Omental fat pad (tissue), 4 donors: ENCODE measurements around the gene GAL3ST1. TPM values are rescaled to one million over a fixed set of nuclear protein-coding genes. Genes with fewer than 3 reads are reported as not detected.
"Not testable (repeated sequence)": the region's sequence is repeated elsewhere in the genome, so short reads cannot be mapped to it uniquely, and the experiment has no call there.

Experiments used
- ATAC-seq: fragments of 150-250 bp; one replicate; pipeline ENCODE4 v1.9.1; 2016; ENCODE audit warnings: mild to moderate bottlenecking, moderate library complexity; ENCODE audit not compliant: low FRiP score
- DNase-seq: peaks from one replicate; pipeline ENCODE4 v3.0.0-alpha.2; 2019; ENCODE audit warnings: low spot score
- CTCF ChIP-seq, 3 donors: fragments of 450-650 bp; IDR thresholded peaks; one replicate each; pipeline ENCODE4 v1.5.1; 2016 to 2017; ENCODE audit warnings: antibody characterized with exemption in 3 of 3, mild to moderate bottlenecking in 3 of 3, moderate library complexity in 2 of 3
- total RNA-seq, 4 donors: library from RNA; depleted of rRNA; stranded (reverse); fragments of >200 nt; gene quantifications; one replicate each; pipeline ENCODE4 v1.1.0, GENCODE V29; 2016

The GAL3ST1 gene
- 1 to 10 TPM in 3 of 4 donors, not detected in 1; 1.4 to 2.5 (median 1.8) TPM for total RNA-seq

- DNase-seq: no peak
- TF ChIP-seq CTCF (IDR thresholded peaks at IDR 0.05): no peak
- peak; percentile 16 for ATAC-seq
These were observed at the start of gene GAL3ST1 for GRCh38 chr22:30574095-30574981. Gene GAL3ST1 (minus strand): TSS chr22:30574665. CDS start chr22:30557392, 17,273 bp downstream.

- not testable (repeated sequence) for DNase-seq, ATAC-seq
These were observed 45.4 kb upstream of the GAL3ST1 start for GRCh38 chr22:30619909-30620308.

GRCh38 chr22:30617819-30618218, 43.4 kb upstream of the GAL3ST1 start:
- TF ChIP-seq CTCF (IDR thresholded peaks at IDR 0.05): no peak
- ATAC-seq: no peak
- no peak for DNase-seq

- DNase-seq (no peak), ATAC-seq (no peak)
- no peak for TF ChIP-seq CTCF (IDR thresholded peaks at IDR 0.05)
These were observed 41.1 kb upstream of the GAL3ST1 start for GRCh38 chr22:30615543-30615954.

- DNase-seq (no peak), ATAC-seq (no peak)
- no peak for TF ChIP-seq CTCF (IDR thresholded peaks at IDR 0.05)
These were observed 40.4 kb upstream of the GAL3ST1 start for GRCh38 chr22:30614879-30615278.

- no peak for ATAC-seq
- no peak for DNase-seq
- TF ChIP-seq CTCF (IDR thresholded peaks at IDR 0.05): no peak
These were observed 39.8 kb upstream of the GAL3ST1 start for GRCh38 chr22:30614268-30614667.

GRCh38 chr22:30612789-30613188, 38.3 kb upstream of the GAL3ST1 start:
- no peak for TF ChIP-seq CTCF (IDR thresholded peaks at IDR 0.05)
- ATAC-seq (no peak), DNase-seq (no peak)
